PC-3 (cell line): ENCODE measurements around the gene SCYL1. TPM values are rescaled to one million over a fixed set of nuclear protein-coding genes. Genes with fewer than 3 reads are reported as not detected.
A peak's percentile ranks its signal among the peaks of the same experiment; 100 is the strongest.

Experiments
- ATAC-seq: fragments of 200-7000 bp; cut with Tn5 transposase; 2 replicates; pipeline ENCODE4 v1.9.1; 2020; ENCODE audit warnings: mild to moderate bottlenecking, moderate library complexity
- BruUV-seq: library from RNA; stranded (reverse); fragments of 400-500 nt; replicated peaks from 2 replicates; lab custom pipeline; 2021; lab: Mats Ljungman, UMichigan
- CTCF ChIA-PET: fragments of 300-600 bp; sonication (Branson Sonifier 250); formaldehyde crosslinking; loops from one replicate; lab custom pipeline; 2022; ENCODE audit warnings: antibody characterized with exemption; lab: Charles Lee
- POLR2A ChIA-PET: fragments of 300-600 bp; sonication (Branson Sonifier 250); formaldehyde crosslinking; loops from one replicate; lab custom pipeline; 2022; ENCODE audit warnings: antibody characterized with exemption; ENCODE audit not compliant: unreplicated experiment; lab: Charles Lee
- DNase-seq: peaks from one replicate; pipeline ENCODE4 v3.0.0-alpha.2; 2015
- H2AFZ ChIP-seq: fragments of 300-600 bp; sonication (generic); 2 replicates; pipeline ENCODE4 v1.6.0; 2016; ENCODE audit warnings: antibody characterized with exemption, low read length
- H3F3A ChIP-seq: fragments of 300-600 bp; sonication (generic); one replicate; pipeline ENCODE4 v1.6.0; 2017; ENCODE audit warnings: antibody characterized with exemption, low read length, control low read depth, mild to moderate bottlenecking; ENCODE audit not compliant: unreplicated experiment
- H3K27ac ChIP-seq: fragments of 300-600 bp; sonication (generic); 2 replicates; pipeline ENCODE4 v1.5.1; 2016; ENCODE audit warnings: mild to moderate bottlenecking, low read length
- H3K27me3 ChIP-seq: fragments of 300-600 bp; sonication (generic); 2 replicates; pipeline ENCODE4 v1.6.1; 2016; ENCODE audit warnings: low read length, mixed read lengths
- H3K36me3 ChIP-seq: fragments of 300-600 bp; sonication (generic); 2 replicates; pipeline ENCODE4 v1.6.1; 2016; ENCODE audit warnings: low read depth, mixed run types, low read length, mixed read lengths
- H3K4me1 ChIP-seq: fragments of 300-600 bp; sonication (generic); 2 replicates; pipeline ENCODE4 v1.5.1; 2016; ENCODE audit warnings: low read length; ENCODE audit not compliant: insufficient read depth
- H3K4me2 ChIP-seq: fragments of 300-600 bp; sonication (generic); 2 replicates; pipeline ENCODE4 v1.6.0; 2016; ENCODE audit warnings: low read length
- H3K4me3 ChIP-seq: fragments of 300-600 bp; sonication (generic); 2 replicates; pipeline ENCODE4 v1.5.1; 2016; ENCODE audit warnings: mild to moderate bottlenecking, low read length, mixed read lengths
- H3K79me2 ChIP-seq: fragments of 300-600 bp; sonication (generic); 2 replicates; pipeline ENCODE4 v1.6.1; 2017; ENCODE audit warnings: low read length, mixed read lengths
- H3K9ac ChIP-seq: fragments of 300-600 bp; sonication (generic); 2 replicates; pipeline ENCODE4 v1.6.0; 2016; ENCODE audit warnings: mild to moderate bottlenecking, low read length
- H3K9me2 ChIP-seq: fragments of 300-600 bp; sonication (generic); replicated peaks from 2 replicates; pipeline ENCODE4 v1.6.1; 2016; ENCODE audit warnings: mixed run types, low read length, mixed read lengths
- H3K9me3 ChIP-seq: fragments of 300-600 bp; sonication (generic); 2 replicates; pipeline ENCODE4 v1.6.1; 2016; ENCODE audit warnings: low read length, mixed read lengths
- H4K20me1 ChIP-seq: fragments of 300-600 bp; sonication (generic); 2 replicates; pipeline ENCODE4 v1.6.1; 2016; ENCODE audit warnings: low read length, mixed read lengths
- EZH2 ChIP-seq: fragments of 300-600 bp; sonication (generic); IDR thresholded peaks from one replicate; pipeline ENCODE4 v1.6.1; 2017; ENCODE audit warnings: antibody characterized with exemption, mild to moderate bottlenecking, low read length; ENCODE audit not compliant: unreplicated experiment
- EZH2phosphoT487 ChIP-seq: fragments of 300-600 bp; sonication (generic); IDR thresholded peaks from 2 replicates; pipeline ENCODE4 v1.6.1; 2018; ENCODE audit warnings: mild to moderate bottlenecking, antibody characterized with exemption, low read length, borderline replicate concordance
- intact Hi-C: fragments of 100-400 bp; cut with micrococcal nuclease; formaldehyde crosslinking; loops from 2 replicates; pipeline ENCODE4 v1.9.0; 2023
- total RNA-seq: library from RNA; depleted of rRNA; stranded (reverse); fragments of >200 nt; gene quantifications from 2 replicates; pipeline ENCODE4 v1.2.3, GENCODE V29; 2014
- TF ChIP-seq, protein P1 (sequence below): fragments of 300-600 bp; sonication (generic); conservative IDR thresholded peaks from 2 replicates; pipeline ENCODE4 v1.5.1; 2017; ENCODE audit warnings: antibody characterized with exemption, low read depth, mild to moderate bottlenecking, low read length

SCYL1 gene
- total RNA-seq, 1 experiment from 2014 or later = 201 TPM

DNA sequence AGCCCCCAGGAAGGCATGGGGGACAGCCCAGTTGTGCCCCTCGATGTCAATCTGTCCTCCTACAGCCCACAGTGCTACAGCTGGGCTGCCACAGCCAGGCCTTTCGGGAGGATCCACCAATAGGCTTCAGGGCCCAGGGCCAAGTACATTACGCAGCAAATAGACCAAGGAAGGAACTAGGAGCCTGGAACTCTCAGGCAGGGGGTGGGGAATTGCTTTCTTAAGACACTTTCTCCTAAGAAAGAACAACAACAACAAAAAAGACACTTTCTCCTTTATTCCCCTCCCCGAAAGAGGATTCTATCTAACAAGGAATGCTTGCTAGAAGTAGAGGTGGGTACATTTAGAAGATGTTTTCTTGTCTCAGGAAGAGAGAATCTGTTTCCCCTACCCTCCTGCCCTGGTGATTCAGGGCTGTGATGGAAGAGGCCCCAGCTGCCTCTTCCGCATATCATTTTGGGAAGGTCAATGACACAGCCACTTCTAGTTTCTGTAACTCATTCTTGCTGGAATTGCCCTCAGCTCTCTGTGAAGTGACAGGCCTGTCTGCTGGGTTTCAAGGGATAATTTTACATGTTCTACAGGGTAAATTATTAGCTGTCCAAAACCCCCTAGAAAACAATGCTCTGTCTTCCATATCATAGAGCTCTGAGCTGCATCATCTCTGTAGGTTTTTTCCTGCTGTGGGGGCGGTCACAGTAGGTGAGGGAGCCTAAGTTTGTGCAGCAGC is 32.1 kb upstream of the SCYL1 start:
- H3K9me2 ChIP-seq = no peaks in the 10 kb centered on the region
- ATAC-seq = no peak
- H3K4me2 ChIP-seq = peak overlapping the region; percentile 36
- ChIA-PET CTCF (interaction anchor here (1.4 kb wide), 1 partner anchor 13 kb away, joined by 5 read pairs; no protein-coding TSS in a partner anchor), POLR2A (interaction anchor here (0.6 to 2.7 kb wide), 6 partner anchors 13 to 123 kb away, joined by 4 to 21 read pairs (median 8); partner anchors contain the start of gene PCNX3)
- H3K9ac ChIP-seq = peak overlapping the region; percentile 67
- H3K36me3 ChIP-seq = no peaks in the 10 kb centered on the region
- BruUV-seq = no TSS peak
- no peaks in the 10 kb centered on the region for H3K27me3 ChIP-seq
- TF ChIP-seq, protein P1, sequence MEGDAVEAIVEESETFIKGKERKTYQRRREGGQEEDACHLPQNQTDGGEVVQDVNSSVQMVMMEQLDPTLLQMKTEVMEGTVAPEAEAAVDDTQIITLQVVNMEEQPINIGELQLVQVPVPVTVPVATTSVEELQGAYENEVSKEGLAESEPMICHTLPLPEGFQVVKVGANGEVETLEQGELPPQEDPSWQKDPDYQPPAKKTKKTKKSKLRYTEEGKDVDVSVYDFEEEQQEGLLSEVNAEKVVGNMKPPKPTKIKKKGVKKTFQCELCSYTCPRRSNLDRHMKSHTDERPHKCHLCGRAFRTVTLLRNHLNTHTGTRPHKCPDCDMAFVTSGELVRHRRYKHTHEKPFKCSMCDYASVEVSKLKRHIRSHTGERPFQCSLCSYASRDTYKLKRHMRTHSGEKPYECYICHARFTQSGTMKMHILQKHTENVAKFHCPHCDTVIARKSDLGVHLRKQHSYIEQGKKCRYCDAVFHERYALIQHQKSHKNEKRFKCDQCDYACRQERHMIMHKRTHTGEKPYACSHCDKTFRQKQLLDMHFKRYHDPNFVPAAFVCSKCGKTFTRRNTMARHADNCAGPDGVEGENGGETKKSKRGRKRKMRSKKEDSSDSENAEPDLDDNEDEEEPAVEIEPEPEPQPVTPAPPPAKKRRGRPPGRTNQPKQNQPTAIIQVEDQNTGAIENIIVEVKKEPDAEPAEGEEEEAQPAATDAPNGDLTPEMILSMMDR = no peak
- TF ChIP-seq EZH2 (no peak), EZH2phosphoT487 (no peak)
- no peaks in the 10 kb centered on the region for H3F3A ChIP-seq
- H3K79me2 ChIP-seq = peaks cover 16% of the 10 kb centered on the region
- peaks cover 71% of the 10 kb centered on the region for H3K4me1 ChIP-seq
- H3K9me3 ChIP-seq = no peaks in the 10 kb centered on the region
- no peaks in the 10 kb centered on the region for H4K20me1 ChIP-seq
- no peak for DNase-seq
- H2AFZ ChIP-seq = no peak overlapping the region
- no peak overlapping the region for H3K4me3 ChIP-seq
- intact Hi-C loops = no loop called here
- peak overlapping the region; percentile 87 for H3K27ac ChIP-seq

DNA sequence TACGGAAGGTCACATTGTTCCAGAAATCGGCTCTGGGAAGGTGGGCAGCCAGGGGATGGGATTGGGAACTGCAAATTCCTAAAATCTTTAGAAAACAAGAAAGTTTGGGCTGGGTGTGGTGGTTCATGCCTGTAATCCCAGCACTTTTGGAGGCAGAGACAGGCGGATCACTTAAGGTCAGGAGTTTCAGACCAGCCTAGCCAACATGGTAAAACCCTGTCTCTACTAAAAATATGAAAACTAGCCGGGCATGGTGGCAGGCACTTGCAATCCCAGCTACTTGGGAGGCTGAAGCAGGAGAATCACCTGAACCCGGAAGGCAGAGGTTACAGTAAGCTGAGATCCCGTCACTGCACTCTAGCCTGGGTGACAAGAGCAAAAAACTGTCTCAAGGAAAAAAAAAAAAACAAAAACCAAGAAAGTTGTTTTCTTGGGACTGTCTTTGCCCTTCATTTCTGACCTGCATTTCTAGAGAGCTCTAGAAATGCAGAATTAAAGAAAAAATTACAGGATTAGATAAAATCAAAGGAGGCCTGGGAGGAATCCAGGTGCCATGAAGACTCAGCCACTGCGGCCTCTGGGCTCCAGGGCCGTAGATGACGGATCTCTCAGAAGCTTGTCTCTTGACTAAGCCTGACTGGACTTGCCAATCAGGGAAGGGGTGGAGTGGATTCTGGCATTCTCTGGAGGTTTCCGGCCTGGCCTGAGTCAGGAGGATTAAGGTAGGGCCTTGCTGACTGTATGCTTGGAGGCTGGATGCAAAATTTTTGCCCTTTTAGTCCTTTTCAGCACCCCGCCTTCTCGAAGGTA is 31.3 kb upstream of the SCYL1 start:
- Histone ChIP-seq H3K4me3 (no peak overlapping the region), H3K79me2 (peaks cover 24% of the 10 kb centered on the region), H3K4me1 (peaks cover 71% of the 10 kb centered on the region), H3K4me2 (peak overlapping the region; percentile 48), H2AFZ (no peak overlapping the region), H3K9me2 (no peaks in the 10 kb centered on the region), H3K27ac (peak overlapping the region; percentile 87), H3K36me3 (no peaks in the 10 kb centered on the region), H4K20me1 (no peaks in the 10 kb centered on the region), H3F3A (no peaks in the 10 kb centered on the region), H3K9me3 (no peaks in the 10 kb centered on the region), H3K9ac (peak overlapping the region; percentile 67), H3K27me3 (no peaks in the 10 kb centered on the region)
- ChIA-PET POLR2A (interaction anchor here (0.6 to 2.7 kb wide), 10 partner anchors 13 to 397 kb away, joined by 3 to 21 read pairs (median 4); partner anchors contain the start of genes CCDC85B, NEAT1 and PCNX3), CTCF (interaction anchor here (1.4 kb wide), 1 partner anchor 14 kb away, joined by 5 read pairs; no protein-coding TSS in a partner anchor)
- ATAC-seq = peak; percentile 62
- TSS peak; percentile 25 for BruUV-seq
- intact Hi-C loops = no loop called here
- TF ChIP-seq EZH2 = no peak
- no peak for TF ChIP-seq EZH2phosphoT487
- TF ChIP-seq, protein P1 = no peak
- DNase-seq = peak; percentile 99
